GM19240 (cell line): Measurements from ENCODE around the gene RAB1B.

Source experiments
- DNase-seq: peaks from one replicate; pipeline ENCODE4 v3.0.0; 2011; ENCODE audit warnings: low spot score; ENCODE audit not compliant: insufficient read length

The RAB1B gene

GRCh38 chr11:66268244-66268951 lies at the start of gene RAB1B:
Gene RAB1B, plus strand, starts transcription at chr11:66268639. Its CDS starts 41 bp downstream, at chr11:66268680.
- peak; percentile 95 for DNase-seq

- no peak for DNase-seq
Observed at GRCh38 chr11:66218846-66219620, 49.4 kb upstream of the RAB1B start.

- DNase-seq, result no peak
Observed at GRCh38 chr11:66219846-66220565, 48.4 kb upstream of the RAB1B start.

- no peak for DNase-seq
Observed at GRCh38 chr11:66220566-66220935, 47.9 kb upstream of the RAB1B start.

GRCh38 chr11:66221012-66221411 lies 47.4 kb upstream of the RAB1B start:
- no peak for DNase-seq

- no peak for DNase-seq
Observed at GRCh38 chr11:66221726-66222236, 46.7 kb upstream of the RAB1B start.

GRCh38 chr11:66222358-66223149 lies 45.9 kb upstream of the RAB1B start:
- peak; percentile 90 for DNase-seq

GRCh38 chr11:66224226-66224855 lies 44.1 kb upstream of the RAB1B start:
- no peak for DNase-seq

- DNase-seq, result no peak
Observed at GRCh38 chr11:66225066-66225465, 43.4 kb upstream of the RAB1B start.

- no peak for DNase-seq
Observed at GRCh38 chr11:66226101-66226500, 42.3 kb upstream of the RAB1B start.

- no peak for DNase-seq
Observed at GRCh38 chr11:66227700-66228099, 40.7 kb upstream of the RAB1B start.

GRCh38 chr11:66228521-66228920 lies 39.9 kb upstream of the RAB1B start:
- no peak for DNase-seq

- no peak for DNase-seq
Observed at GRCh38 chr11:66230156-66230555, 38.3 kb upstream of the RAB1B start.

- DNase-seq, result no peak
Observed at GRCh38 chr11:66230978-66231377, 37.5 kb upstream of the RAB1B start.

GRCh38 chr11:66231561-66231960 lies 36.9 kb upstream of the RAB1B start:
- no peak for DNase-seq

GRCh38 chr11:66232769-66233168 lies 35.7 kb upstream of the RAB1B start:
- no peak for DNase-seq

GRCh38 chr11:66233301-66233700 lies 35.1 kb upstream of the RAB1B start:
- DNase-seq, result no peak

GRCh38 chr11:66235141-66235540 lies 33.3 kb upstream of the RAB1B start:
- no peak for DNase-seq

GRCh38 chr11:66237867-66238266 lies 30.6 kb upstream of the RAB1B start:
- no peak for DNase-seq

- no peak for DNase-seq
Observed at GRCh38 chr11:66238786-66239413, 29.5 kb upstream of the RAB1B start.
